Ovary (tissue), 9 donors: ENCODE results near the gene AKAP17A. TPM values are rescaled to one million over a fixed set of nuclear protein-coding genes. Genes with fewer than 3 reads are reported as not detected.

Source experiments
- DNase-seq, 5 donors: peaks; one replicate each; pipeline ENCODE4 v3.0.0-alpha.2; 2019 to 2020
- H3K27ac ChIP-seq, 2 donors: fragments of 200-600 bp; one replicate each; pipeline versions ENCODE4 v1.5.1 to v1.8.0; 2019 to 2022
- H3K27me3 ChIP-seq: fragments of 200-600 bp; one replicate; pipeline ENCODE4 v1.8.0; 2022
- H3K36me3 ChIP-seq: fragments of 200-600 bp; sonication (generic); one replicate; pipeline ENCODE4 v1.5.1; 2019
- H3K4me1 ChIP-seq: one replicate; pipeline ENCODE4 v1.8.1; 2013; ENCODE audit warnings: mild to moderate bottlenecking, moderate library complexity; ENCODE audit not compliant: insufficient read depth
- H3K4me3 ChIP-seq: fragments of 200-600 bp; sonication (generic); one replicate; pipeline ENCODE4 v1.5.1; 2017
- H3K9me3 ChIP-seq, 2 donors: fragments of 200-600 bp in 1 of 2; sonication (generic) in 1 of 2; one replicate each; pipeline versions ENCODE4 v1.5.1 to v1.8.1; 2013 to 2019; ENCODE audit warnings: mild to moderate bottlenecking in 1 of 2, moderate library complexity in 1 of 2
- CTCF ChIP-seq, 3 donors: fragments of 450-650 bp in 2 of 3; fragments of 200-600 bp in 1 of 3; IDR thresholded peaks; one replicate each; pipeline versions ENCODE4 v1.5.1 to v1.8.0; 2016 to 2022; ENCODE audit warnings: antibody characterized with exemption in 3 of 3, mild to moderate bottlenecking in 1 of 3
- EP300 ChIP-seq: sonication (generic); formaldehyde crosslinking; IDR thresholded peaks from one replicate; pipeline ENCODE4 v1.6.1; 2017; ENCODE audit warnings: antibody characterized with exemption
- POLR2A ChIP-seq: fragments of 450-650 bp; IDR thresholded peaks from one replicate; pipeline ENCODE4 v1.6.1; 2017; ENCODE audit warnings: antibody characterized with exemption, mild to moderate bottlenecking, moderate library complexity
- WGBS, 3 donors: extraction: QIAGEN DNeasy Blood & Tissue Kit in 1 of 3; methylation state at CpG; one replicate each; pipeline versions ENCODE4 v1.1.5 to v1.1.7; 2013 to 2017; 5-methylcytosine and 5-hydroxymethylcytosine counted together
- intact Hi-C, 4 donors: fragments of 100-400 bp; cut with DNase I; formaldehyde crosslinking; loops; one replicate each; pipeline versions ENCODE4 v1.11.0 to v1.15.1; 2022 to 2023
- polyA plus RNA-seq, 2 donors: library from polyadenylated mRNA; stranded (reverse); fragments of 200-250 nt in 1 of 2; fragments of 350-450 nt in 1 of 2; fragmentation: Illumina TruSeq in 1 of 2; extraction: RNeasy Lipid Tissue Mini Kit (QIAGEN cat#74804) in 1 of 2; gene quantifications; one replicate each; pipeline ENCODE4 v1.2.3, GENCODE V29; 2013 to 2014
- total RNA-seq, 7 donors: library from RNA; depleted of rRNA in 2 of 7; stranded (reverse); fragments of >200 nt in 2 of 7; fragmentation: NEBNext Ultra II Directional in 3 of 7; extraction: Animal tissue kit (Norgen Biotek cat#: 25700) in 3 of 7; gene quantifications; one replicate each; pipeline versions ENCODE4 v1.1.0 to v1.2.4, GENCODE V29; 2016 to 2023
- donor health status: DM: no; HTN: no; CAD: no; lungs with moderate emphysema.
- donor health status: DM: no; HTN: no; CAD: no.
- donor health status: Bipolar disorder and iron deficiency.
- donor health status: DM: yes; HTN: yes; CAD: no.
- donor health status: DM: no; HTN: no; CAD: no.
- donor health status: DM: yes; HTN: yes; CAD: no.

Gene AKAP17A
- total and polyA plus RNA-seq, 9 donors: 15.4 to 78.1 (median 63.3) TPM

GRCh38 chrX:1582686-1583437, 8.5 kb upstream of the AKAP17A start:
- H3K4me1 ChIP-seq: no peaks in the 10 kb centered on the region
- intact Hi-C loops: no loop called here
- H3K9me3 ChIP-seq: no peaks in the 10 kb centered on the region
- no peak overlapping the region for H3K4me3 ChIP-seq
- TF ChIP-seq CTCF (IDR thresholded peaks at IDR 0.05) (no peak), POLR2A (no peak), EP300 (no peak)
- no peaks in the 10 kb centered on the region for H3K27me3 ChIP-seq
- WGBS, 3 donors: 22 to 45% (median 29%) methylated on average over 26 to 27 of the region's 27 CpGs
- no peaks in the 10 kb centered on the region for H3K36me3 ChIP-seq
- no peak overlapping the region for H3K27ac ChIP-seq
- DNase-seq: no peak

- WGBS, 3 donors: 79 to 85% (median 84%) methylated on average over 8 of the region's 8 CpGs
Observed at GRCh38 chrX:1584237-1585011, 7.0 kb upstream of the AKAP17A start.

GRCh38 chrX:1587161-1587560, 4.2 kb upstream of the AKAP17A start:
- WGBS, 3 donors: 18 to 32% (median 22%) methylated on average over 5 of the region's 5 CpGs
- no peak overlapping the region for H3K4me3 ChIP-seq
- H3K27ac ChIP-seq: no peak overlapping the region
- TF ChIP-seq POLR2A: no peak
- TF ChIP-seq CTCF (IDR thresholded peaks at IDR 0.05): no peak
- TF ChIP-seq EP300: no peak
- H3K4me1 ChIP-seq: no peaks in the 10 kb centered on the region
- H3K27me3 ChIP-seq: no peaks in the 10 kb centered on the region
- no peaks in the 10 kb centered on the region for H3K9me3 ChIP-seq
- DNase-seq: no peak
- no peaks in the 10 kb centered on the region for H3K36me3 ChIP-seq
- intact Hi-C loops: no loop called here

More at GRCh38 chrX:1584237-1585011, 7.0 kb upstream of the AKAP17A start:
- H3K36me3 ChIP-seq: no peaks in the 10 kb centered on the region
- intact Hi-C loops: no loop called here
- TF ChIP-seq POLR2A (no peak), CTCF (IDR thresholded peaks at IDR 0.05) (no peak), EP300 (no peak)
- no peak for DNase-seq
- H3K4me1 ChIP-seq: no peaks in the 10 kb centered on the region
- H3K4me3 ChIP-seq: no peak overlapping the region
- no peak overlapping the region for H3K27ac ChIP-seq
- H3K27me3 ChIP-seq: no peaks in the 10 kb centered on the region
- H3K9me3 ChIP-seq: no peaks in the 10 kb centered on the region

GRCh38 chrX:1589356-1590130, 1.9 kb upstream of the AKAP17A start:
- intact Hi-C loops: loop anchor here in 3 of 4 donors (5.0 to 10.0 kb wide), 3 partner anchors 135 to 1015 kb away; partner anchors contain the start of gene ASMTL (in 2 of the 3)
- 79 to 86% (median 85%) methylated on average over 12 of the region's 12 CpGs for WGBS, 3 donors
- DNase-seq: no peak

More at GRCh38 chrX:1589356-1590130, 1.9 kb upstream of the AKAP17A start:
- TF ChIP-seq POLR2A (no peak), CTCF (IDR thresholded peaks at IDR 0.05) (no peak), EP300 (no peak)
- H3K36me3 ChIP-seq: peaks cover 3% of the 10 kb centered on the region
- peaks cover 7% of the 10 kb centered on the region for H3K4me1 ChIP-seq
- no peak overlapping the region for H3K27ac ChIP-seq
- no peaks in the 10 kb centered on the region for H3K27me3 ChIP-seq
- no peak overlapping the region for H3K4me3 ChIP-seq
- H3K9me3 ChIP-seq: no peaks in the 10 kb centered on the region
